Mesothelial cell of epicardium (in vitro differentiated cells): ENCODE measurements around the gene MRPS11. TPM values are rescaled to one million over a fixed set of nuclear protein-coding genes. Genes with fewer than 3 reads are reported as not detected.
"Not testable (repeated sequence)": the region's sequence is repeated elsewhere in the genome, so short reads cannot be mapped to it uniquely, and the experiment has no call there.

Source experiments
- DNase-seq, 2 experiments: peaks; one replicate each; pipeline ENCODE4 v3.0.0; 2021; ENCODE audit warnings: low spot score in 2 of 2; ENCODE audit not compliant: unreplicated experiment in 2 of 2
- H3K27ac Mint-ChIP-seq: 2 replicates; pipeline ENCODE4 v1.8.0; 2021; ENCODE audit warnings: mixed read lengths
- H3K27me3 Mint-ChIP-seq: 2 replicates; pipeline ENCODE4 v1.8.0; 2021; ENCODE audit warnings: low read depth, mixed read lengths
- H3K36me3 Mint-ChIP-seq: 2 replicates; pipeline ENCODE4 v1.8.0; 2021; ENCODE audit warnings: mixed read lengths
- H3K4me1 Mint-ChIP-seq: 2 replicates; pipeline ENCODE4 v1.8.0; 2021; ENCODE audit warnings: mixed read lengths
- H3K4me3 Mint-ChIP-seq: 2 replicates; pipeline ENCODE4 v1.8.0; 2021; ENCODE audit warnings: mild to moderate bottlenecking, moderate library complexity, mixed read lengths
- H3K9me3 Mint-ChIP-seq: 2 replicates; pipeline ENCODE4 v1.8.0; 2021; ENCODE audit warnings: mixed read lengths
- CTCF ChIP-seq: fragments of 200-600 bp; sonication (generic); IDR thresholded peaks from one replicate; pipeline ENCODE4 v1.5.0; 2021; ENCODE audit warnings: antibody characterized with exemption; ENCODE audit not compliant: unreplicated experiment
- total RNA-seq: library from RNA; stranded (reverse); gene quantifications from 3 replicates; pipeline ENCODE4 v1.2.1, GENCODE V29; 2021

The MRPS11 gene
- total RNA-seq, 1 donor from 2014 or later: 38.9 TPM

- H3K9me3 Mint-ChIP-seq: no peaks in the 10 kb centered on the region
- no peak overlapping the region for H3K27ac Mint-ChIP-seq
- H3K36me3 Mint-ChIP-seq: no peaks in the 10 kb centered on the region
- H3K27me3 Mint-ChIP-seq: peaks cover 92% of the 10 kb centered on the region
- no peaks in the 10 kb centered on the region for H3K4me1 Mint-ChIP-seq
- TF ChIP-seq CTCF: no peak
- no peak for DNase-seq
- no peak overlapping the region for H3K4me3 Mint-ChIP-seq
Measured at GRCh38 chr15:88428805-88429605, 38.5 kb upstream of the MRPS11 start.

GRCh38 chr15:88430051-88430450 is 37.5 kb upstream of the MRPS11 start:
- H3K27ac Mint-ChIP-seq: no peak overlapping the region
- DNase-seq: no peak
- TF ChIP-seq CTCF: no peak
- H3K4me3 Mint-ChIP-seq: no peak overlapping the region
- no peaks in the 10 kb centered on the region for H3K4me1 Mint-ChIP-seq
- no peaks in the 10 kb centered on the region for H3K9me3 Mint-ChIP-seq
- no peaks in the 10 kb centered on the region for H3K36me3 Mint-ChIP-seq
- peaks cover 85% of the 10 kb centered on the region for H3K27me3 Mint-ChIP-seq

- Mint-ChIP-seq H3K27me3 (peaks cover 83% of the 10 kb centered on the region), H3K27ac (no peak overlapping the region), H3K36me3 (no peaks in the 10 kb centered on the region), H3K4me3 (no peak overlapping the region), H3K4me1 (no peaks in the 10 kb centered on the region), H3K9me3 (no peaks in the 10 kb centered on the region)
- no peak for DNase-seq
- TF ChIP-seq CTCF: no peak
Measured at GRCh38 chr15:88431441-88431840, 36.1 kb upstream of the MRPS11 start.

GRCh38 chr15:88433046-88433685 is 34.3 kb upstream of the MRPS11 start:
- Mint-ChIP-seq H3K9me3 (no peaks in the 10 kb centered on the region), H3K27me3 (peaks cover 81% of the 10 kb centered on the region), H3K4me1 (no peaks in the 10 kb centered on the region), H3K4me3 (no peak overlapping the region), H3K36me3 (no peaks in the 10 kb centered on the region), H3K27ac (no peak overlapping the region)
- DNase-seq: no peak
- TF ChIP-seq CTCF: no peak

GRCh38 chr15:88434106-88434505 is 33.4 kb upstream of the MRPS11 start:
- DNase-seq, H3K4me3 Mint-ChIP-seq, H3K36me3 Mint-ChIP-seq, H3K27ac Mint-ChIP-seq, H3K4me1 Mint-ChIP-seq, H3K9me3 Mint-ChIP-seq: not testable (repeated sequence)
- H3K27me3 Mint-ChIP-seq: peaks cover 79% of the 10 kb centered on the region

GRCh38 chr15:88438181-88438580 is 29.3 kb upstream of the MRPS11 start:
- H3K4me3 Mint-ChIP-seq: no peak overlapping the region
- H3K27ac Mint-ChIP-seq: no peak overlapping the region
- H3K4me1 Mint-ChIP-seq: no peaks in the 10 kb centered on the region
- H3K27me3 Mint-ChIP-seq: peaks cover 69% of the 10 kb centered on the region
- no peak for TF ChIP-seq CTCF
- DNase-seq: no peak
- peaks cover 6% of the 10 kb centered on the region for H3K9me3 Mint-ChIP-seq
- no peaks in the 10 kb centered on the region for H3K36me3 Mint-ChIP-seq
